Stimulated activated CD8-positive, alpha-beta memory T cell treated with anti-CD3 and anti-CD28 coated beads, Interleukin-4, amount 100 ng/mL, for 1 hour (primary cell): ENCODE results near the gene BNIPL.
A peak's percentile ranks its signal among the peaks of the same experiment; 100 is the strongest.

Experiments used
- DNase-seq, 2 donors: peaks; one replicate each; pipeline ENCODE4 v3.0.0-alpha.2; 2020; ENCODE audit warnings: low read depth in 2 of 2, low spot score in 1 of 2

The BNIPL gene

GRCh38 chr1:151056149-151056548, 19.8 kb downstream of the BNIPL start:
- no peak for DNase-seq

- no peak for DNase-seq
Observed at GRCh38 chr1:151058692-151059091, 22.3 kb downstream of the BNIPL start.

GRCh38 chr1:151059109-151060006, 23.0 kb downstream of the BNIPL start, which contains the start of gene CDC42SE1:
TSS of gene CDC42SE1 (minus strand) at chr1:151059622. CDS start at chr1:151055730, 3,892 bp downstream.
- peak; percentile 58 to 67 for DNase-seq

- no peak for DNase-seq
Observed at GRCh38 chr1:151060007-151060656, 23.7 kb downstream of the BNIPL start, which contains the start of gene MLLT11. TSS of gene MLLT11 (plus strand) at chr1:151060397. CDS start at chr1:151067225, 6,828 bp downstream.

GRCh38 chr1:151060657-151061421, 24.5 kb downstream of the BNIPL start:
- DNase-seq: no peak

- DNase-seq: no peak
Observed at GRCh38 chr1:151061704-151062103, 25.3 kb downstream of the BNIPL start.

- DNase-seq: no peak
Observed at GRCh38 chr1:151062741-151063371, 26.5 kb downstream of the BNIPL start.

- no peak for DNase-seq
Observed at GRCh38 chr1:151065089-151065645, 28.8 kb downstream of the BNIPL start.

- DNase-seq: no peak
Observed at GRCh38 chr1:151067185-151067584, 30.8 kb downstream of the BNIPL start.

GRCh38 chr1:151069103-151069486, 32.7 kb downstream of the BNIPL start:
- DNase-seq: no peak

- peak; percentile 63 to 71 for DNase-seq
Observed at GRCh38 chr1:151070474-151071276, 34.3 kb downstream of the BNIPL start, which contains the start of gene GABPB2. TSS of gene GABPB2 (plus strand) at chr1:151070761. CDS start at chr1:151088190, 17,429 bp downstream.

GRCh38 chr1:151072224-151072623, 35.8 kb downstream of the BNIPL start:
- no peak for DNase-seq

GRCh38 chr1:151085953-151086559, 49.7 kb downstream of the BNIPL start:
- DNase-seq: no peak
